ENCODE measurements around the gene SCN2B.

The SCN2B gene, protein sequence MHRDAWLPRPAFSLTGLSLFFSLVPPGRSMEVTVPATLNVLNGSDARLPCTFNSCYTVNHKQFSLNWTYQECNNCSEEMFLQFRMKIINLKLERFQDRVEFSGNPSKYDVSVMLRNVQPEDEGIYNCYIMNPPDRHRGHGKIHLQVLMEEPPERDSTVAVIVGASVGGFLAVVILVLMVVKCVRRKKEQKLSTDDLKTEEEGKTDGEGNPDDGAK
- 0 to 2.1 (median 0) reads per million in 17 experiments for total RNA-seq

DNA sequence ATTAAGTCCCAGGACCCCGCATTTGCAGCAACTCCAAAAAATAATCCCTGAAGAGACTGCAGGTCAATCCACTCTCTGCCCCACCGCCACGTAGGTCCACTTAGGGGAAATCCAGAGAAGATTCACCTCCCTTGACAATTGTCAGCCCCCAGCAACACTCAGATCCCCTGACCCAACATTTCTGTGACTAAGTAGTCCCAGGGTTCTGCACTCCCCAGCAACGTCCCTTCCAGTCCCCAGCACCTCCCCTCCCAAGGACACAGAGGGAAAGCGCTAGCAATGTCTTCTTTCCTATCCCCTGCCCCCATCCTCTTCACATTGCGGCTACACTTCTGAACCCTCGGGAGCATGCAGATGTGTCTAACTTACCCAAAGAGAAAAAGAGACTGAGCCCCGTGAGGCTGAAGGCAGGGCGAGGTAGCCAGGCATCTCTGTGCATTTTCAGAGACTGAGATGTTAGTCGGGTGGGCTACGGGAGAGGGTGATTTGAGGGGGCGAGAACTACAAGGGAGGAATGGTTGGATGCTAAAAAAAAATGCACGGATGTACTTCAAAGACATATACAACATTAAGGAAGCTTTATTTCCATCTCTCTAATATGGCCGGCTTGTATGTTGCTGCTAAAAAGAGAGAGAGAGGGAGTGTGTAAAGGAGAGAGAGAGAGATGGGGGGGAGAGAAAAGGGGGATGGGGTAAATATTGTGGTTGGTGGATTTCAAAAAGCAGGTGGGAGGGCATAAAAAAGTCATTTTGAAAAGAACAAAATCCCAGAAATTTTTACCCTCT is at the start of gene SCN2B:
SCN2B (minus strand) TSS at position 647 of the 785 bp plus-strand sequence; CDS start at position 439, 208 bp downstream.
- no peak for DNase-seq

DNA sequence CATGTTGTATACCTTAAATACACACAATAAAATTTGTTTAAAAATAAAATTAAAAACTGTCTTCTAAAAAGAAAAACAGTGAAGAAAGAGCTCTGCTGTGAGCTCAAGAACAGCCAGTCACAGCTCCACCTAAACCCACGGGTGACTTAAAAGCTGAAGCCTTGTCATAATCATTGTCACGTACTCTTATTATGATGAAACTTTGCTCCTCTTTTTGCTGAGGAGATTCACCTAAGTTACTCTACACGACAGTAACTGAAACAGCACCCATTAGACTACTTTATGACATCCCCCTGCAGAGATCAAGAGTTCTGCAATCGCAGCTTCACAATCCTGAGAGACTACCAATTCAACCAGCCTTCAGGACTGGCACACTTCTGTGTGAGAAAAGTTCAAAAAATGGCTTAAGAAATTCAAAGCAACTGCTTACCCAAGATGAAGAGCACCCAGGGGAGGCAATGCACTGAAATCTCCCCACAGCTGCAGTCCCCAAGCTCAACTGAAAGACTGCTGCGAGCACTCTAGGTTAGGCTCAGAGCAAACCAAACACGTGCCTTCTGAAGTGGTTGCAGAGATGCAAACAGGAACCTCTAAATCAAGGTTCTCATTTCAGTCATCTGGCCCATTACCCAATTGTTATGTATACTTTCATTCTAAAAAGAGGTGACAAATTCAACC is 48.2 kb upstream of the SCN2B start, which contains the start of gene JAML:
JAML (minus strand) TSS at position 501 of the 678 bp plus-strand sequence. CDS start 10,145 bp downstream, outside the sequence.
- DNase-seq: peak; percentile 67 to 81 (median 77)

DNA sequence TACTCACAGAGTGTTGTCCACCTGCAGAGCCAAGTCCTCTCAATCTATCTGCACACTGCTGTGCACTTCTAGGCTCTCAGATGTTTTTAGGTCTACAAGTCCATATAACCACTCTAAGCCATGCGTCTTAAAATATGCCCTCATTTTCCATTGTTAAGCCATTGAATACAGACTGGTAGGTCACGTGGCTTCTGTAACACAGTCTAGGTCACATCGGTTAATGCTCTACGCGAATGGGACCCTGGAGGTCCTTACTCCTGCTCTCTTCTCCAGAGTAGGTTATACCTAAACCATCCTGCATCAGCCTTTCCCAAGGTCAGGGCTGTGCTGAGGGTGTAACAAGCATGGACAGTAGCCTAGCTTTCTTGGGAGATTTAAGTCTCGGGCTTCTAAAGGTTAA is 47.6 kb upstream of the SCN2B start:
- peak in 1 of 4 experiments; percentile 10 for DNase-seq

DNA sequence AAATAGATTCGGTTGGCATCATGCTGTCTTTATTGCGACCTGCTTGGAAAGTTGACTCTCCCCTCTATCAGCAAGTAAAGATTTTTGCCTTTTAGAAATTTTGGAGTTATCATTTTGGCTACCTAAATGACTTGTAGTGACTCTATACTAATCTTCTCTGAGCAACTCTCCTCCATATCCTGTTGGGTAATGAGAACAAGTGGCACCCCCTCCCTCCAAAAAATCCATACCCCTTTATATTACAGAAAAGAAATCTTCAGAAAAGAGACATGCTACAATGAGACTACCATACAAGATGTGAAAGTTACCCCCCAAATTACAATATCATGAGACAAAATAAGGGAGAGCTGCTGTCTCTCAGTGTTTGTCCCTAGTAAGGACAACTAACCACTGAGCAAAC is 47.1 kb upstream of the SCN2B start:
- peak in 1 of 4 experiments; percentile 5 for DNase-seq

DNA sequence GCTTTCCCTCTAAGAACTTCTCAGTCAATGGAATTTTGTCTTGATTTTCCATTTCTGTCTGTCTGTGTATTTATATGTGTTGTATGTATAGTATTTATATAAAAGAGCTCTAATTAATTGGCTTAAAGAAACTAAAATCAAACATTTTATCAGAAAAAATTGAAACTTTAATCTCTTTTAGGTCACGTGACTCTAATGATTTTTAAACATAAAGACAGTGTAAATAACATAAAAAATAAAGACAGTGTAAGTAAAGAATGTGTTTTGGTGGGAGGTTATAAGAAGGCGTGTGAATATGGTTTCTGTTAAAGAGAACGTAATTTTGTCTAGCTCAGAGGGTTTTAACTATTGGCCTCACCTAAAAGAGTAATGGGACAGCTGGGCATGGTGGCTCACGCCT is 46.0 kb upstream of the SCN2B start:
- DNase-seq: no peak

DNA sequence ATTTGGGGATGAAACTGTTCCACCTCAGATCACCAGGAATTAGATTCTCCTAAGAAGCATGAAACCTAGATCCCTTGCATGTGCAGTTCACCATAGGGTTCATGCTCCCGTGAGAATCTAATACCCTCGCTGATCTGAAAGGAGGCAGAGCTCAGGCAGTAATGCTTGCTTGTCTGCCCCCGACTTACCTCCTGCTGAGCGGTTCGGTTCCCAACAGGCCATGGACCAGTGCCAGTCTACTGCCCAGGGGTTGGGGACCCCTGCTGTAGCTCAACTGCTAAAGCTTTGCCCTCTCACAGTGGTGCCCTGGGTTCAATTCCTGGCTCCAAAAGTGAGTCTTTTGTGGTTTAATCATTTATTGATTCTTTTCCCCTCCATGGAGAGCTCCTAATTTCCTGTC is 45.0 kb upstream of the SCN2B start:
- DNase-seq: no peak

DNA sequence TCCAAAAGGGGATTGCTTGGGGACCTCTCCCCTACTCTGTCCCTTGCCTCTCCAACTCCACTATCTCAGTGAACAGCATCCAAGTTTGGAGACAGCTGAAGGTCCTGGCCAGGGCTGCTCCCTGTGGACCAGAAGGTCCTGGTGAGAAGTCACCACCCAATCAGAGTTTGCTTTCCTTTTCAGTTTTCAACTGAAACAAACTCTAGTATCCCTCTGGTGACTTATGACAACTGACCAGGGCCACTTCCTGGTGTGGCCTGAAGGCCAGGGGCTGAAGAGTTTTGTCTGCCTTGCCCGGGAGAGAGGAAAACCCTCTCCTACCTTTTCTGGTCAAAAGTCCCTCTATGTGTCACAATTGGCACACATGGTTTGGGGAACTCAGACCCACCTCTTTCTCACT is 43.3 kb upstream of the SCN2B start:
- peak in 1 of 4 experiments; percentile 29 for DNase-seq

DNA sequence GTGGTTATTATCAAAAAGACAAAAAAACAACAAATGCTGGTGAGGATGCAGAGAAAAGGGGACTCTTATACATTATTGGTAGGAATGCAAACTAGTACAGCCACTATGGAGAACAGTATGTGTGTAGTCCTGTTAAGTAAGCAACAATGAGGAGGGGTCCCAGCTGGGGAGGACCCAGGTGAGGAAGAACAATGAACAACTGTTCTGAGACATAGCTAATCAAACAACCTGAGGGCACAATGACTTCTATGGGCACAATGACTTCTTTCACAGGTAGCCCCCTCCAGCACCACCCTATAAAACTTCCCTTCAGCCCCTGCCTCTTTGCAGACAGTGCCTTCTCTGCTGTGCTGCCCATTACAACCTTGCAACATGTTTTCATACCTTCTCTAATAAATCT is 42.8 kb upstream of the SCN2B start:
- no peak for DNase-seq

DNA sequence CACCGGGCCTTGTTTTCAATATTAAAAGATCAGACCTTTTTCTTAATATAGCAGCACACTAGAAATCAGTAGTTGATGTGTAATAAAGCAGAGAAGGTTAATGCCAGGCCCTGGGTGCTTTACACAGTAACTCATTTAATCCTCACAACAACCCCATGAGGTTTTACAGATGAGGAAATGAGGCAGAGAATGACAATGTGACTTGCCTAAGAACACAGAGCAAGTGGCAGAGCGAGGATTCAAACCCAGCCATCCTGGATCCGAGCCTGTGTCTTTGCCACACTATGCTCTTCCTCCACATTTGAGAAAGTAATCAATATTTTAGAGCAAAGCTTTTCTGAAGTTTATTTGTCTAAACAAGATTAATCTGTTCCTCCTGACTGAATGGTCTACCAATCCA is 41.1 kb upstream of the SCN2B start:
- peak in 3 of 4 experiments; percentile 23 to 51 (median 39) for DNase-seq

DNA sequence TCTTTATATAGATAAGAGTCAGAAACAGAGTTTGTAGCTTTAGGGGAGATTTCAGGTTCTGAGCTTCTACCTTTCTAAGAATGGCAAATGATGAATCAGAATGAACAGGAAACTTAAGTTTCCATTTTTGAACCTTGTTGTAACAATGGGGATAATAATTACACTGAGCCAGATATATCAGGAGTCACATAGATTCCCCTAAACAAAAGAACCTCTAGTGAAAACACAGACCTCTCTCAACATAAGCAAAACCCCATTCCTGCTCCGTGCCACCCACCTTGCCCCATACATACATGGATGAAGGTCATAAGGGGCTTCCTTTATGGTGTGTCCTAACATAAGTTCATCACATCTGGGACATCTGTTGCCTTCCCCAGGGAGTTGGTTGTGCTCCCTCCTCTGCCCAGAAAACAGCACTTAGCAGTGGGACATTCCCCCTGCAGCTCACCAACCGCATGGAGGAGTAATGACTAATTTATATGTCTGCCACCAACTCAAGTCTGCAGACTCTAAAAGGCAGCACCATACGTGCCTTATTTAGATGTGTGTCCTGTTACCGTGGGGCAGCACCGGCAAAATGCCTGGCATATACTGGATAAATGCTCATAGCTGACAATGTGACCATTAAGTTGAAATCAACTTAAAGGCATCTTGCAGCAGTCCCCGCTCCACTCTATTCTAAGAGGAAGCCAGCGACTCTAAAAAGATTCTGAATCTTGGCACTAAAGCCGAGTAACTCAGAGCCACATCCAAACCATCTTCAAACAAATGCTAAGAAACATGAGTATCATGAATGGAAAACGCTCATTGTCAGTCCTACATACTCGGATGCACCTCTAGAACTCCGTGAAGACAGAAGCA is 40.4 kb upstream of the SCN2B start:
- peak; percentile 33 to 63 (median 56) for DNase-seq

DNA sequence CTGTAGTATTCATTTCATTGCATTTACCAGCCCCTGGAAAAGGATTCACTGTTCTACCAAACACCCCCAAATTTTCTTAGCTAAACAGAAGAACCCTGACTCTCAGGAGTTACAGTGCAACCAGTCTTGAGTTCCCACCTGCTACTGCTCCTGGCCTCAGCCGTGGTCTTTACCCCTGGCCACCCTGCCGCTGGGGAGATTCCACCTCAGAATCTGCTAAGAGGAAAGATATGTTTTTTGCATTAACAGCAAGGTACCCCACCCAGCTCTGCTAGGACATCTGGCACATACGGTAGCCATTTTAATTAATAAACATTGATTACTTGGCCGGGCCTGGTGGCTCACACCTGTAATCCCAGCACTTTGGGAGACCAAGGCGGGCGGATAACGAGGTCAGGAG is 39.3 kb upstream of the SCN2B start:
- no peak for DNase-seq

DNA sequence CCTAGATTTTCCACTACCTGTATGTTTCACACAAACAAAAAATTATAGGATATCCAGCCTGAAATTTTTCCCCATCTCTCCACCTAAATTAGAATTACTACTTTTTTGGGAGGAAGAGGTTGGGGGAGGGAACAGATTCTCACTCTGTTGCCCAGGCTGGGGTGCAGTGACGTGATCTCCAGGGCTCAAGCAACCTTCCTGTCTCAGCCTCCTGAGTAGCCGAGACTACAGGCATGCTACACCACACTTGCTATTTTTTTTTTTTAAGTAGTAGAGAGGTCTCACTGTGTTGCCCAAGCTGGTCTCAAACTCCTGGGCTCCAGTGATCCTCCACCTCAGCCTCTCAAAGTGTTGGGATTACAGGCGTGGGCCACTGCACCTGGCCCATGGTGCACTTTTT is 38.8 kb upstream of the SCN2B start:
- peak in 1 of 4 experiments; percentile 53 for DNase-seq

DNA sequence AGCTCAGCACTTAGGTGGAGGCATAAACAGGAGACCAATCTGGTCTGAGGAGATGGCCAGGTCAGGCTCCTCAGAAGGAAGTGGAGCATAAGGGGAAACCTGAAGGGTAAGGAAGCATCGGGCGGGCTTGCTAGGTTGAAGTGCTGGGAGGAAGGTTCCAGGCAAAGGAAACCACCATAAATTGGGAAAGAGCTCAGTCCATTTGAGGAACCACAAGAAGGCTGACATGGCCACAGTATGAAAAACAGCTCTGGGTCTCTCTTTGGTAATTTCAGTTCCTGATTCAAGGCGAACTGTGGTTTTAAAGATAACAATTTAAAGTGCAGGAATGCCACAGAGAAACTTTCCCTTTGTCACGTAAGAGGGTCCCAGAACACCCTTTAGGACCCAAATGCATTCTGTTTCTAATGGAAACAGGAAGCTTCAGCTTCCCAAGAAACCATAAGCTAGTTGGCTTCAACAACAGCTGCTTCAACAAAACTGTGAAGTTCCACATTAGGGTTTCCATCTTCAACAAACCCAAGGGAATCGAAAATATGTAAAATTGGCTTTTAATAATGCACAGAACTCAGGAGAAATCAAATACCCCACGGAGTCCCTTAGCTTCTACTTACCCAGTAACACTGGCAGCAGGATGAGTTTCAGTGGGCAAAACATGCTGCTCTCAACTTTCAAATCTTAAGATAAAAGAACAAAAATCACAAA is 37.9 kb upstream of the SCN2B start:
- peak; percentile 84 to 95 (median 94) for DNase-seq

DNA sequence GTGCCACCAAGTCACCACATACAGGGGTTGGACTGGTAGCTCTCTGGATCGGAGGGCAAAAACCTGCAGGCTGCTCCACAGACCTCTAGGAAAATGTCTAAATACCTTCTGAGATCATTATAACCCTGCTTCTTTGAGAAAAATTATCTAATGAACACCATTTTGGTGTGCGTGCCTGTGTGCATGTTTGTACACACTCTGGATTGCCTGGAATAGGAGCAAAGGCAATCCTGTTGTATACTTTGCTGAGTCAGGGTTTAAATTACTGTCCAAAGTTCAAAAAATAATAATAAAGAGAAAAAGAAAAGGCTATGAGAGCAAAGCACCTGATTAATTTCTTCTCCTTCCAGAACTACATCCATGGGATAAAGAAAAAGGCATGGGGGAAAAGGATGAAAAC is 37.3 kb upstream of the SCN2B start:
- no peak for DNase-seq

DNA sequence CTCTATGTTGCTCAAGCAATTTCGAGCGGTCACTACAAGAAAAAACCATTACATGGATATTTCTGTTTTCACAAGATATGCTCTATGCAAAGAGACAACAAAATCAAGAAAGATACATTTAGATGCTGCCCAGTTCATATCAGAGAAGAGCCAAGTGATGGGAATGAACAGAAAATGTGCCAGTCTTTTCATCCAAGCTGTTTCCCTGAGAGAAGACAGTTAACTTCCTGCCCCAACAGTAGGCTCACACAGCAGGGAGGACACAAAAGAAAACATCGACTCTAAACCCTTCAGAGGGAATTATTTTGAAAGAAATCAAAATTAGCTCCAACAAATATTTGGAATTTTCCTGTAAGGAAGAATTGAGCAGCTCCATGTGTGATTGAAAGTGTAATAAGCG is 36.8 kb upstream of the SCN2B start:
- no peak for DNase-seq

DNA sequence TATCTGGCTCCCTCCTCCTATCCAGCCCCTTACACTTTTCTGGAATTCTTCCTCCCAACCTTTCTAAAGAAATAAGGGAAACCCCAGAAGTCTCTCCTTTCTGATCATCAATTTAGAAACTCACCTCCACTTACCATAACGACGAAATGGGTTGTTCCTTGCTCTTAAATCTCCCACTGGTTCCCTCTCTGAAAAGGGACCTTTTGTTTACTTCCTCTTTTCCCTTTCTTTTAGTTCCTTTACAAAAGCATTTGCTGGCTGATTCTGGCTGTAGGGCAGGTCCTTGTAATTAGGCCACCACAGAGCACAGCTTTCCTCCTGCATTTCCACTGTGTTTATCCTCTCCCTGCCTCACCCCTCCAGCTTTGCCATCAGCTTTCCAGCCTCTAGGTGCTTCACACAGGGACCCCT is 36.3 kb upstream of the SCN2B start:
- peak in 3 of 4 experiments; percentile 65 to 84 (median 76) for DNase-seq

DNA sequence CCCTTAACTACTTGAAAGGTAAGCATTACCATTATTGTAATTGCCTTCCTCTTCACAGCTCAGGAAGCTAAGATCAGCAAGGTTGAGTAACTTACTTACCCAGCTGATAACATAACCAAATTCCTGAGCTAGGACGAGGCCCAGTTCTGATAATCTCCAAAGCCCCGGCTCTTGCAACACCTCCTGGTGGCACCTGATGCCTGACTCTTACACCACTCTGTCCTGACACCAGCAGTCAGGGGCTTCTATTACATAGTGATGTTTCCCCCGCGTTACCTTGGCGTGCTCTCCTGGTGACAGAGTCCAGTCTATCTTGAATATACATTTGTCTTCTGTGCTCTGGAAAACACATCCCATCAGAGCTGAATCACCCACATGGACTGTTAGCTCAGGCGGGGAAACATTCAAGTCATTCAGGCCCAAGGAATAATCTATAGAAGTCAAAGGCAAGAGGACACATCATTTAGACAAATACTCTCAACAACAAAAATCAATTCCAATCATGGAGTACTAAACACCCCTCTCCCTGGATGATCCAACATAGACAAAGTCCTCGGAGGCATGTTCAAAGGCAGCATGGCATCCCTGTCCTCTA is 35.8 kb upstream of the SCN2B start:
- peak in 2 of 4 experiments; percentile 21 to 22 for DNase-seq

DNA sequence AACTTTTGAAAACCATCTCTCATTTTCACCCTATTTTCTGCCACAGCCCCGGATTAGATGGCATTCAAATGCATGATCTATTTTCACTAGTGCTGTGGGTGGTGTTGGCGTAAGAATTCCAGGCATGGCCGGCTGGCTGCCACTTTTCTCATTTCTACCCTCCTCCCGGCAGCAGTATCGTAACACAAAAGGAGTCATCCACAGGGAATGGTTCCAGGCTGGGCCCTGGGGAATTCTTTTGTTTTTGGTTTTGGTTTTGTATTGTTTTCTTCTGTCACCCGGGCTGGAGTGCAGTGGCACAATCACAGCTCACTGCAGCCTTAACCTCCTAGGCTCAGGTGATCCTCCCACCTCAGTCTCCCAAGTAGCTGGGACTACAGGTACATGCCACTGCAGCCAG is 34.6 kb upstream of the SCN2B start:
- no peak for DNase-seq

DNA sequence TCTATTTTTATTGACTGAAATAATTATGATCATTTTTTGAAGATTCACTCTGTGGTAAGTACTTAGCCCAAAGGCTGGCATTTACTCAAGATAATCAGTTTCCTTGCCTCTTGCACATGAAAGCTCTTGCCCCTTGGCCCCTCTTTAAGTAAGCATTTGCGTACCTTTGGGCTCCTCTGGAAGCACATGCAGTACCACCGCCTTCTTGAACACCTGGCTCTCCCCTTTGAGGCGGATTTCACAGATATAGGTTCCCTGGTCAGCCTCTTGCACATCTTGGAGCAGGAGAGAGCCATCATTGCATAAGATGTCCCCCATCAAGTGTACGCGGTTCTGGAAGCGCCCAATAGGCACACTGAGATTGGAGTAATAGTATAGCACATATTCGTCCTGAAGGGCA is 33.9 kb upstream of the SCN2B start:
- no peak for DNase-seq

DNA sequence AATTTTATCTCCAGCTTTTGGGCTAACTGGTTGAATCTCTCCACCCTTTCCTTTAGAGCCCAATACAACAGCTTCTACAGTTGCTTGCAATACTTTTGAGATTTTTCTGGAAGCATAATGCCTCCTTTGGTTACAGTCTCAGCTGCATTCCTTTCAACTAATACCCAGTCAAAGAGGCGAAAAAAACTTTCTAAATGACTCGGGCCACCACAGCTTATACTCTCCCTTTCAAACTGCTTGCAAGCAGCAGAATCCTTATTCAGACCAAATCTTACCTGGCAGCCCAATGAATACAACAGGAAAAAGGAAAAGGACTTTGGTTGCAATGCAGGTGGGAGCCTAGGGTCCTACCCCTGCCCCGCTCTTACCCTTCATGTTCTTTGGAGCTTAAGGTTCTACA is 32.6 kb upstream of the SCN2B start:
- DNase-seq: no peak

DNA sequence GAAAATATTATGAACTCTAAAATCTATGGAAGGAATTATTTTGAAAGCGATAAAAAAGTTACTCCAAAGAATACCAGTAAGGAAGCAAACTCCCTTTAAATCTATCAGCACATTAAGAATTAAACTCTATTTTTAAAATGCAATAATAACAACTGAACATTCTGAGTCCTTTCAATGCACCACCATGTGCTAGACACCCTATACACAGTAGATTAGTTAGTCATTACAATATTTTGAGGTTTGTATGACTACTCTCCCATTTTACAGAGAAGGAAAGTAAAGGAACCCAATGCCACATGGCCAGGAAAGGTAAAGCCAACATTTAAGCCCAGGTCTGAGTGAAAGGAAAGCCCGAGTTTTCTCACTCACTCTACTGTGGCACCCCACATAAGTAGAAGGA is 30.6 kb upstream of the SCN2B start:
- no peak for DNase-seq
